Loucy (cell line): ENCODE measurements around the gene NHLH2.

ENCODE experiments used
- EZH2phosphoT487 ChIP-seq: fragments of 200-600 bp; IDR thresholded peaks from 2 replicates; pipeline ENCODE4 v1.6.1; 2018; ENCODE audit warnings: antibody characterized with exemption, mild to moderate bottlenecking, moderate library complexity, borderline replicate concordance
- TF ChIP-seq, protein P1 (sequence below): fragments of 200-600 bp; sonication (generic); conservative IDR thresholded peaks from 2 replicates; pipeline ENCODE4 v1.5.1; 2014; ENCODE audit warnings: mild to moderate bottlenecking, antibody characterized with exemption, low read length

DNA sequence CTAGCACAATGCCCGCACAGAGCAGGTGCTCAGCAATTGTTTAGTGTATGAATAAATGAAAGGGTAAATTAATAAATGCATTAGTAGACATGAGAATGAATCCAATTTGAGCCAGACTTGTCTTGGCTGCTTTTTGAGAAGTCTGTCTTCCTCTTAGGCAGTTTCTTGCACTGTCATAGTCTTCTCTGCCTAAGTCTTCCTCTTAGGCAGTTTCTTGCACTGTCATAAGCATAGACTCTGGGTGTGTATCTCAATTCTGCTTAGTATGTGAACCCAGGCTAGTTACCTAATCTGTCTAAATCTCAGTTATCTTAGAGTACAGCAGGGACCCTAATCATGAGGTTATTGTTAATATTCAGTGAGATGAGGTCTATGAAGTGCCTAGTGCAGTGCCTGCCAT is 27.2 kb downstream of the NHLH2 start:
- TF ChIP-seq, protein P1, sequence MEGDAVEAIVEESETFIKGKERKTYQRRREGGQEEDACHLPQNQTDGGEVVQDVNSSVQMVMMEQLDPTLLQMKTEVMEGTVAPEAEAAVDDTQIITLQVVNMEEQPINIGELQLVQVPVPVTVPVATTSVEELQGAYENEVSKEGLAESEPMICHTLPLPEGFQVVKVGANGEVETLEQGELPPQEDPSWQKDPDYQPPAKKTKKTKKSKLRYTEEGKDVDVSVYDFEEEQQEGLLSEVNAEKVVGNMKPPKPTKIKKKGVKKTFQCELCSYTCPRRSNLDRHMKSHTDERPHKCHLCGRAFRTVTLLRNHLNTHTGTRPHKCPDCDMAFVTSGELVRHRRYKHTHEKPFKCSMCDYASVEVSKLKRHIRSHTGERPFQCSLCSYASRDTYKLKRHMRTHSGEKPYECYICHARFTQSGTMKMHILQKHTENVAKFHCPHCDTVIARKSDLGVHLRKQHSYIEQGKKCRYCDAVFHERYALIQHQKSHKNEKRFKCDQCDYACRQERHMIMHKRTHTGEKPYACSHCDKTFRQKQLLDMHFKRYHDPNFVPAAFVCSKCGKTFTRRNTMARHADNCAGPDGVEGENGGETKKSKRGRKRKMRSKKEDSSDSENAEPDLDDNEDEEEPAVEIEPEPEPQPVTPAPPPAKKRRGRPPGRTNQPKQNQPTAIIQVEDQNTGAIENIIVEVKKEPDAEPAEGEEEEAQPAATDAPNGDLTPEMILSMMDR = no peak
- TF ChIP-seq EZH2phosphoT487 = no peak
